HG03159 (cell line): Measurements from ENCODE around the gene XRCC4.
"Not testable (repeated sequence)": the region's sequence is repeated elsewhere in the genome, so short reads cannot be mapped to it uniquely, and the experiment has no call there.

ENCODE experiments used
- ATAC-seq: cut with Tn5 transposase; IDR thresholded peaks from one replicate; pipeline ENCODE4 v1.9.1; 2021; ENCODE audit warnings: mild to moderate bottlenecking, moderate library complexity; ENCODE audit not compliant: unreplicated experiment

Gene XRCC4

GRCh38 chr5:83076742-83077661 lies at the start of gene XRCC4, which contains the start of gene TMEM167A:
TSS of gene XRCC4 (plus strand) at chr5:83077547. CDS start at chr5:83104920, 27,373 bp downstream.
TSS of gene TMEM167A (minus strand) at chr5:83077394. CDS start at chr5:83077323, 71 bp downstream.
- peak; percentile 99 for ATAC-seq

- ATAC-seq = no peak
These were observed 47.4 kb upstream of the XRCC4 start for GRCh38 chr5:83029912-83030311.

GRCh38 chr5:83031381-83031780 lies 46.0 kb upstream of the XRCC4 start:
- ATAC-seq = no peak

- ATAC-seq = no peak
These were observed 43.3 kb upstream of the XRCC4 start for GRCh38 chr5:83034036-83034435.

GRCh38 chr5:83034528-83035207 lies 42.7 kb upstream of the XRCC4 start:
- no peak for ATAC-seq

GRCh38 chr5:83035373-83036100 lies 41.8 kb upstream of the XRCC4 start:
- no peak for ATAC-seq

- no peak for ATAC-seq
These were observed 40.3 kb upstream of the XRCC4 start for GRCh38 chr5:83036991-83037575.

- ATAC-seq = no peak
These were observed 38.4 kb upstream of the XRCC4 start for GRCh38 chr5:83038924-83039323.

GRCh38 chr5:83042507-83042906 lies 34.8 kb upstream of the XRCC4 start:
- ATAC-seq = no peak

- no peak for ATAC-seq
These were observed 32.4 kb upstream of the XRCC4 start for GRCh38 chr5:83044926-83045325.

- ATAC-seq = no peak
These were observed 29.1 kb upstream of the XRCC4 start for GRCh38 chr5:83048277-83048676.

GRCh38 chr5:83048811-83049210 lies 28.5 kb upstream of the XRCC4 start:
- no peak for ATAC-seq

GRCh38 chr5:83049370-83049885 lies 27.9 kb upstream of the XRCC4 start:
- no peak for ATAC-seq

GRCh38 chr5:83050723-83051340 lies 26.5 kb upstream of the XRCC4 start:
- ATAC-seq = no peak

- no peak for ATAC-seq
These were observed 22.2 kb upstream of the XRCC4 start for GRCh38 chr5:83055166-83055565.

- ATAC-seq = no peak
These were observed 18.6 kb upstream of the XRCC4 start for GRCh38 chr5:83058726-83059125.

GRCh38 chr5:83059341-83059740 lies 18.0 kb upstream of the XRCC4 start:
- ATAC-seq = no peak

- ATAC-seq = no peak
These were observed 10.7 kb upstream of the XRCC4 start for GRCh38 chr5:83066548-83067110.

- not testable (repeated sequence) for ATAC-seq
These were observed 10.0 kb upstream of the XRCC4 start for GRCh38 chr5:83067377-83067776.
